GM18519 (cell line): ENCODE data around the gene INPP1.

Experiments
- ATAC-seq: cut with Tn5 transposase; IDR thresholded peaks from one replicate; pipeline ENCODE4 v1.9.1; 2021; ENCODE audit warnings: mild to moderate bottlenecking, moderate library complexity; ENCODE audit not compliant: unreplicated experiment, low FRiP score

INPP1 gene

DNA sequence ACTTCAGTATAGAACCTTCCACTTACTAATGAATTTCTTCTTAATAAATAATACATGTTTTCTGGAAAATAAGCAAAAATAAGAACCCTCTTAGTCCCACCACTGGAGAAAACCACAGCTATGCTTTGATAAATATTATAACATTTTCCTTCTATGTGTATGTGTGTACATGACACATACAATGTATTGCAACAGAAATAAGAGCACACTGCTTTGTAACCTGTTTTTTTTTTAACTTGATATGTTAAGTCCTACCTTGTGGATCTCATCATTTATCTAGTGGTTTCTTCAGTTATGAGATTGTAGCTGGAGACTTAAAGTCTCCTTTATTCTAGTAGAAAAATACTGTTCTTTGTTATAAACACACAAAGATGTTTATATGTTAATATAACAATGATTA lies 17.2 kb downstream of the INPP1 start:
- ATAC-seq: no peak

GRCh38 chr2:190360965-190361364 lies 17.6 kb downstream of the INPP1 start:
- ATAC-seq: no peak

DNA sequence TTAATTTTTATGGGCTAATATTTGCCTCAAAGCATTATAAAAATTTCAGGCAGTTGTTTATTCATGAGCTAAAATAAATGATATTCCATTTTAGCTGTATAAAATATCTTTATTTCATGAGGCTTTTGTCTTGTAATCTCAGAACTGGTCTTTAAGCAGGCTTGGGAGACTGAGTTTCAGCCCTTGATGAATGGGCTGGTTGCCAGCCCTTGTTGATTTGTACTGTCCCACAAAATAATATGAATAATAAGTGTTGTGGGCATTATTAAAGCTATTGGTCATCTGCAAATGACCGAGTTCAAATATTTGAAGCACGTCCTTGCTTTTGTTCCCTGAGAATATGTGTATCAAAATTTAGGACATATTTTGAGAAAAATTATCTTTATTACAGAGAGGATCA lies 18.2 kb downstream of the INPP1 start:
- ATAC-seq: no peak

DNA sequence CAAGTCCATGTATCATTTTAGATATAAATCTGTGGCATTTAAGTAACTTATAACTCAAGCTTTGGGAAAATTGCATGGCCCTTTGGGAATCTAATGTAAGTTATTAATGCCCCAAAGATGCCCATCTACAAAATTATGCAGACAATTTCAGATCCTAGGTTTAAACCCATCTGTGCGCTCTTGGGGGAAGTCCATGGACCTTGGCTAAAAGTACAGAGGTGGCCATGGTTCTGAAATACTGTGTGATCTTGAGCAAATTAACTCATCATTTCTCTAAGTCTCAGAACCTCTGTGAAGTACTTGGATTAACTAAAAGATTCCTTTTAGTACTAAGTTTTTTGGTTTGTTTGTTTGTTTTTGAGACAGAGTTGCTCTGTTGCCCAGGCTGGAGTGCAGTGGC lies 19.5 kb downstream of the INPP1 start:
- no peak for ATAC-seq

- no peak for ATAC-seq
Measured at GRCh38 chr2:190365499-190366204, 22.3 kb downstream of the INPP1 start.

- no peak for ATAC-seq
Measured at GRCh38 chr2:190366248-190366753, 22.9 kb downstream of the INPP1 start.

- no peak for ATAC-seq
Measured at GRCh38 chr2:190367091-190367490, 23.7 kb downstream of the INPP1 start.

DNA sequence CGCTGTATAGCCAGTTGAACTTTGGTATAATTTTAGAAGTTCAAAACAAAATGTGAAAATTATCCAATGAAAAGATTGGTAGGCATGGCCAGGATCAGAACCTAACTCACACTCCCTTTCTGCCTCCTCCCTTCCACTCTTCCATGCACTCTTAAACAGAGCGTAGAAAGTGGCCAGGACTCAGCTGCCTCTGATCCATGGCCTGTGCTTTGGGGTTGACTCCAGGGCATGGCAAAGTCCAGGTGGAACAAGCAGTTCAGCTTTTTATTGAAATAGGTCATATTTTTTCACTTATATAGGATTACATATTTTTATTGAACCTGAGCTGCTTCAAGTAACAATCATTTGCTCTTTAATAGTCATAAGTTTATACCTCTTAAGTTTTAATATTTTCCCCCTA lies 26.2 kb downstream of the INPP1 start:
- ATAC-seq: no peak

GRCh38 chr2:190376083-190376482 lies 32.7 kb downstream of the INPP1 start:
- no peak for ATAC-seq

- no peak for ATAC-seq
Measured at GRCh38 chr2:190376591-190377245, 33.3 kb downstream of the INPP1 start.

GRCh38 chr2:190378880-190379237 lies 35.5 kb downstream of the INPP1 start:
- ATAC-seq: no peak

GRCh38 chr2:190379249-190379964 lies 36.0 kb downstream of the INPP1 start:
- no peak for ATAC-seq

DNA sequence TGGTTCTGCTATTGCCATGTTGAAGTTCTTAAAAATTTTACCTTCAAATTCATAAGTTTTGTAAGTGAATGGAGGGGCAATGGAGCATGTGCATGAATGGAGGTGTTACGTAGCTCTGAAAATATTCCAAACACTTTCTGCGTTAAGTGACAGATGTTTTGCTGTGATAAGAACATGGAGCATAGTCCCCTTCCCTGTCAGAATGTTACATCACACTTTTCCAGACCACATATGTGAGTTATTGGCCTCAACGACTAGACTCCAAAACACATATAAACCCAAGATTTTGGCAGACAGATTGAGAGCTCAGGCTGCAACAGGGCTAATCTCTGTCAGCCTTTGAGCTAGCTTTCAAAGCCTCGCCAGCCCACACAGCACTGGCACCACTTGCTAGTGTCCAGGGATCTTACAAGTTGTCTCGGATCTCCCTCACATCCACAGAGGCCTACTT lies 37.6 kb downstream of the INPP1 start:
- no peak for ATAC-seq

GRCh38 chr2:190382851-190383250 lies 39.5 kb downstream of the INPP1 start:
- peak; percentile 79 for ATAC-seq

GRCh38 chr2:190387422-190387821 lies 44.0 kb downstream of the INPP1 start:
- ATAC-seq: no peak

GRCh38 chr2:190396271-190396670 lies 52.9 kb downstream of the INPP1 start:
- ATAC-seq: no peak

- ATAC-seq: no peak
Measured at GRCh38 chr2:190402986-190403603, 59.7 kb downstream of the INPP1 start.

GRCh38 chr2:190404487-190404886 lies 61.1 kb downstream of the INPP1 start:
- no peak for ATAC-seq

- ATAC-seq: no peak
Measured at GRCh38 chr2:190405070-190405469, 61.7 kb downstream of the INPP1 start.

DNA sequence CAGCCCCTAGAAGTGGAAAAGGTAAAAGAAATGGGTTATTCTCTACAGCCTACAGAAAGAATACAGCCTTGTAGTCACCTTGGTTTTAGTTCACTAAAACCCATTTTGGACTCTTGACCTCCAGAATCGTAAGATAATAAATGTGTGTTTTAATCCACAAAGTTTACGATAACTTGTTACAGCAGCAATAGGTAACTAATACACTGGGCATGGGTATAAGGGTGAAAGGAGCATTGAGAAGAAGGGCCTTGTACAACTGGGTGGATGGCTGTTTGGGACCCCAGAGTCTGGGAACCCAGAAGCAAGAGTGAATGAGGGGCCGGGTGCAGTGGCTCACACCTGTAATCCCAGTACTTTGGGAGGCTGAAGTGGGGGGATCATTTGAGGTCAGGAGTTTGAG lies 62.6 kb downstream of the INPP1 start:
- ATAC-seq: no peak

- no peak for ATAC-seq
Measured at GRCh38 chr2:190406805-190407204, 63.4 kb downstream of the INPP1 start.
